GM18520 (cell line): ENCODE results near the gene MARCHF3.
"Not testable (repeated sequence)": the region's sequence is repeated elsewhere in the genome, so short reads cannot be mapped to it uniquely, and the experiment has no call there.

Experiments used
- ATAC-seq: cut with Tn5 transposase; IDR thresholded peaks from one replicate; pipeline ENCODE4 v1.9.1; 2021; ENCODE audit not compliant: unreplicated experiment

Gene MARCHF3, protein sequence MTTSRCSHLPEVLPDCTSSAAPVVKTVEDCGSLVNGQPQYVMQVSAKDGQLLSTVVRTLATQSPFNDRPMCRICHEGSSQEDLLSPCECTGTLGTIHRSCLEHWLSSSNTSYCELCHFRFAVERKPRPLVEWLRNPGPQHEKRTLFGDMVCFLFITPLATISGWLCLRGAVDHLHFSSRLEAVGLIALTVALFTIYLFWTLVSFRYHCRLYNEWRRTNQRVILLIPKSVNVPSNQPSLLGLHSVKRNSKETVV

DNA sequence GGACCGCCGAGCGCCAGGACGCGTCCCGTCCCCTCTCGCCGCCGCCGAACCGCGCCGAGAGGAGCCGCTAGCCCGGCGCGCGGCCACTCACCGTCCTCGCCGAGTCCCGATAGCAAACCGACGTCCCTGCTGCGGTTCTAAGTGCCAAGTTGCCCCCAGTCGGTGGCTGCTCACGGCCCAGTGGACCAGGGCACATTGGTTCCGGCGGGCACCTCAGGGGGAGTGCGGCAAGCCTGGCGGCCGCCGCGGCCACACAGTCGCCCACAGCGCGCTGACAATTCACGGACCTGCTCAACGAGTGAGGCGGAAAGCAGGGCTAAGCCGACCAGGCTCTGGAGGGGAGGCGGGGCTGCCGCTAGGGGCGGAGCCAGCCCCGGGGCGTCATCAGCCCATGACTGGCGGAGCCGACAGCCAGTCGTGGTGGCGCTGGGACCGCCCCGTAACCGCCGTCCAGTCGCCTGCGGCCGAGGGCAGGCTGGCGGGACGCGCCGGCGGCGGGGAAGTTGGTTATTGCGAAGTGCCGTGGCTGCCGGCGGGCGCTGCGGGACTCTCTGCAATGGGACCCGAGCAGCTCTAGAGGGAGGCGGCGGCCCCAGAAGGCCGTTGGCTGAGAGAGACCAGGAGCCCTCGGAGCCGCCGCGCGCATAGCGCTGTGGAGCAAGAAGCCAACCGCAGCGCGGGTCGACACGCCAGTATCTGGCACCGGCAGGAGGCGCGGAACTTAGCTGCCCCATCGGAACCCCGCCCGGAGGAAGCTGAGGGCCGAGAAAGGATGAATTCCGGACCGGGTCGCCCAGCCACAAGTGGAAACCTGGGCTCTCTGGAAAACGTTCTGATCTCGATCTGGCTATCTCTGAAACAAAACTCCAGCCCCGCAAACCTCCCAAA lies at the start of gene MARCHF3:
Gene MARCHF3 (minus strand): TSS at position 300 of the 888 bp plus-strand sequence. CDS start 112,387 bp downstream, outside the sequence.
- ATAC-seq = peak; percentile 96

DNA sequence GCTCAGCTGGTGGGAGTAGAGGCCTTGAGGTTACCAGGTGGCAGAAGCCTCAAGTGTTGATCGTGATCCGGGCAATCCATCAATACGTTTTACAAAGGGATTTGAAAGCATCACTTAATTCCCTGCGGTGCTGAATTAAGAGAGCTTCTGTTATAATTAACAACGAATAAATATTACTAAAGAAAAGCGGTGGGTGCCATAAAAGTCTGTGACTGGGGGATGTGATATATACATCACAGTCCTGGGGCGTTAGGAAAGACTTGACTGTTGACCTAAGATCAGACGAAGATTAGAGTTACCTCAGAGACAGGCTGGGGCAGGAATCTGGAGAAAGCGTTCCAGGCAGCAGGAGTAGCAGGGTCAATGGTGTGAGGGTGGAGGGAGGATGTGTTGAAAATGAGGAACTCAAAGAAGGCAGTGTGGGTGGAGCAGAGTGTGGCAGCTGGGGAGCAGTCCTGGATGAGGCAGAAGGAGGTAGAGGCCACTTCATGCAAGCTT lies 49.7 kb upstream of the MARCHF3 start:
- ATAC-seq = no peak

DNA sequence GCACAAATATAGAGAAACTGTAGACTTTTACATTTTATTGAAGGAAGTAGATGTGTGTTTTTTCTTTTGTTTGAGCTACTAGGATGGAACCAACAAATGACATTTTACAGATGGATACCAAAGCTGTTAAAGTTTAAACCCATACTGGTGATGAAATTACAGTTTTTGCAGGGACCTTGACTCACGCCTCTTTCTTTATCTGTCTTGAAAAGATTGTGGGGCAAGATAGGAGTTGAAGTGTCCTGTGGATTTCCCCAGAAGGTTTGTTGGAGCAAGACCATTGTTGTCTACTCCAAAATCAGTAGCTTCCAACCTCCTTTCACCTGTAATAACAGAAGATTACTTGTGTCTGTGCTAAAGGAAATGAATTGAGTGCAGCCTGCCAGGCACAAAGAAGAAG lies 47.0 kb upstream of the MARCHF3 start:
- no peak for ATAC-seq

DNA sequence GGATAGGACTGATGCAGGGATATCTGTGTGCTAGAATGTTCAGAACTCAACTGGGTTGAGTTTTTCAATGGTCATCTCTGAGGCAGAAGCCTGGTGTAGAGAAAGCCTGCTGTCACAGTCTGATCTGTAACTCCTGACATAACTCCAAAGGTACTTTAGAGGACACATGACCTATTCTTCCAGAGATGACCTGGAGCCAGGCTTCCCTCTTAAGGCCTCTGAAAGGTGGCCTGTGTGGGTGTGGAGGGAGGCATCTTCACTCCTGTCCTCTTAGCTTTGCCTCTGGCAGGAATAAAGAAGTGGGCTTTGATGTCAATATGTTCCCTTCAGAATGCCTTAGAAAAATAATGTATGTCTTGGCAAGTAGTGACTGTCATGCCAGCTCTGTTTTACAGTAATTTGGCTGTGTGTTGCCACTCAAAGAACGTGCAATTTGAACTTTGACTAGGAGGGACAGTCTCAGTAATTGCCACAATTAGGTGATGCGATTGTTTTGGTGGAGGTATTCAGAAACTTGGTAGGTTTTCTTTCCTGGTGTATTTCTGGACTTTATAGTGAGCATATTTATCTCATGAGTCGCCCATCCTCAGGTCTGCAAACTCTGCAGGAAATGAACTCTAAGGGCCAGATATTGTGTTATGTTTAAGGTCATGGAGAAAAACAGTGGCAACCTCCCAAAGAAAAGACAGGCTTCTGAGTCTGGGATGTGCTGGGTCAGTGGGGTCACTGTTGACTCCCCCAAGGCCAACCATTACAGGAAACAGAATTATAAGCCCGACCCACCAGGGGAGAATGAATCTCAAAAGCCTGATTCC lies 46.2 kb upstream of the MARCHF3 start:
- no peak for ATAC-seq

DNA sequence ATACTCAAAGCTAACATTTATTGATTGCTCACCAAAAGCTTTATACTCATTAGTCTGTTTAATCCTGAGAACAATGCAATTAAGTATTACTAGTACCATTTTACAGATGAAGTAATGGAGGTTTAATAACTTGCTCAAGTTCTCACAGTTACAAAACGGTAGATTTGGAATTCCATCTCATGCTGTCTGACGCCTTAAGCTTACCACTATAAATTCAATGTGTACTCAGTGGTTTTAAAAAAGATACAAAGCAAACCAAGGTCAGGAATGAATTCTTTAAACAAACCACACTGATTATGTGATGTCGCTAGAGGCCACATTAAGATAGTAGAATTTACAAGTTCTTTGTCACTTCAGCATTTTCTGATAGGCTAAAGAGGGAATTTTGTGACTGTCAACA lies 44.1 kb upstream of the MARCHF3 start:
- ATAC-seq = no peak

DNA sequence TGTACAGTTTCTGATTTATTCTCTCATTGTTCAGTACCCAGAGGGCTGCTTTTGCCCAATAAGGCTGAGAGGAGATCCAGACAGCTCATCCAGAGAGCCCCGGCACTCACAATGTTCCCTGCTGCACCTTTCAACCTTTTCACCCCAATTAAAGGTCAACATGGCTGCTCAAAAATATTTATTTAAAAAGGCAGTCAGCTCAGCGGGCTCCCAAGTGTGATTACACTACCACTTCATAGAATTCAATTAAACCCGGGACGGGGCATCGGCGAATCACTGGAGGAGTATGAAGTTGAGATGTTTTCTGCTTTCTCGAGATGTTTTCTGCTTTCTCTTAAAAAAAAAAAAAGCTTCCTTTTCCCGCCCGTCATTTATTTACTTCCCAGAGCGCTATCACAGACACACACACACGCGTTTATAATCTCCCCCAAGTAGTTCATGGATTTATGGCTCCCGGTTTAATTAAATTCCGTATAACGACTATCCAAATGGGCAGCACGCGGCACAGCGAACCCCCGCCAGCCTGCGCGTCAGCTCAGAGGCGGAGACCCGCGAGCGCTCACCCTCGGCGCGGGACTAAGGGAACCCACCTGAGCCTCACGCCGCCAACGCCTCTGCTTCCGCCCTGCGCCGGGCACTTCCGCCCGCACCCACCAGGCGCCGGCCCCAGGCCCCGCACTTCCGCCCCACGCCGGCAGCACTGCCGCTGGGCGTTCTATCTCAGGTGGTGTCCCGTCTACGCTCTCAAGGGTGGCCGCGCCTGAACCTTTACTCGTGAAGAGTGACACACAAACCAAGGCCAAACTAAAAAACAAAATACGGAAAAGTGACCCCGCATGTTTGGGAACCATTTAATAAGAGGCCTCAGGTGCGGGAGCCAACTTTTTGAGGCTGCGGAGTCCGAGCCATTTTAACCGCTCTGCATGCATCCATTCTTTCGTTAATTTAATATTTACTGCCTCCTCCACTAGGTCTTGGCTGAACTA lies 42.8 kb upstream of the MARCHF3 start, which contains the start of gene C5orf63:
Gene C5orf63 (minus strand): TSS at position 642 of the 986 bp plus-strand sequence. CDS start 14,507 bp downstream, outside the sequence.
- peak; percentile 94 for ATAC-seq

DNA sequence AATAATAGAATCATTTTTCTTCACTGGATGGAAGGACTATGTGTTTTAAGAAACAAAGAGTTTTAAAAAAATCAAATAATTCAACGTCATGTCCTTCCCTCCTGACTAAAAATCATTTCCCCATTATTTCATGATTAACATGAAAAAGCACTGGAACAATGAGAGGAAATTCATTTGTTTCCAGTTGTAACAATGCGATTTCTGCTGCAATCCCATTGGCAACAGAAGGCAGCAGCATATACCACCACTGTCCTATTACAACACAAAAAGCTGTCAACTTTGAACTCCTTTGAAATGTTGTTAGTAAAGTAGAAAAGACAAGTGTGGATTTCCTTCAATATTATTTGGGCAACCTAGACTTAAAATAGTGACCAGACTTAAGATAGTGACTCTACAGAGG lies 39.9 kb upstream of the MARCHF3 start:
- no peak for ATAC-seq

DNA sequence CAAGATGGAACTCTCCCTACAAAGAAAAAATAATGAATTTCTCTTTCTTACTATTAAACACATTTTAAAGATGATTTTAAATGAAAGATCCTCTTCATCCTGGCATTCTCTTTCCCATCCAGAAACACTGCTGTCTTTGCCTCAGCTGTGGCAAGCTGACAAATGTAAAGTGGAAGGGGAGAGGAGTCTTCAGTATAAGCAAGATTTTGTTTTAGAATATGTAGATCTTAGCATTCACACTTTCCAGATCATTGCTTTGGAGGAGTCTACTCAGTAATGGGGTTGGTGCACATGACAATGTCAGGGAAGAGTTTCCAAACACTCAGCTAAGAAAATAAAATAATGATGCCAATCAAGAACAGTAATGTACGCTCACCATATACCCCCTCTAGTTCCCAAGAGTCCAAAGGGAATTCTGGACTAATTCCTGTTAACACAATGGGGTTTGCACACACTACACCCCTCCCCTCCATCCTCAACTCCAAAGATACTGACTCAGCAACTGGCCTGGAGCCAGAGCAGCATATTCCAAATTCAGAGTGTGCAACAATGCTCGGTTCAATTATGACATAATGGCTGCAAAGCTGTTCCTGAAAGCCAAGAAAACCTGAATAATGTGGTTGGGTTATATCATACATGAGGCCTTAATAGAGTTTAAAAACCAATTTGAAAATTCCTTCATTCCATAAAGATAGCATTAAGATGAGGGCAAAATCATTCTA lies 38.3 kb upstream of the MARCHF3 start:
- ATAC-seq = no peak

DNA sequence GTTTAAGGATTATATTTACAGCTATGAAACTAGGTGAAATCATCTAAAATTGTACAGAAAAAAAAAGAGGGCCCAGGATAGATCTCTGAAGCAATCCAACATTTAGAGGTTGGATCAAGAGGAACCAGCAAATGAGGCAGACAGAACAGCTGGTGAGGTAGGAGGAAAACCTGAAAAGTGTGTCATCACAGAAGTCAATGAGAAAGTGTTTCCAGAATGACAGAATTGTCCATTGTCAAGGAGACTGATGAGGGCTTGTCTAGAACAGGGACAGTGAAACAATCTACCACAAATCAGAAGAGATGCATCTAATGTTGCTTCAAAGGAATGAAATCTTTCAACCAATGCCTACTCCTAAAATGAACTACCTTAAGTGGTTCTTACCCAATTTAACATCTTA lies 36.4 kb upstream of the MARCHF3 start:
- ATAC-seq = no peak

DNA sequence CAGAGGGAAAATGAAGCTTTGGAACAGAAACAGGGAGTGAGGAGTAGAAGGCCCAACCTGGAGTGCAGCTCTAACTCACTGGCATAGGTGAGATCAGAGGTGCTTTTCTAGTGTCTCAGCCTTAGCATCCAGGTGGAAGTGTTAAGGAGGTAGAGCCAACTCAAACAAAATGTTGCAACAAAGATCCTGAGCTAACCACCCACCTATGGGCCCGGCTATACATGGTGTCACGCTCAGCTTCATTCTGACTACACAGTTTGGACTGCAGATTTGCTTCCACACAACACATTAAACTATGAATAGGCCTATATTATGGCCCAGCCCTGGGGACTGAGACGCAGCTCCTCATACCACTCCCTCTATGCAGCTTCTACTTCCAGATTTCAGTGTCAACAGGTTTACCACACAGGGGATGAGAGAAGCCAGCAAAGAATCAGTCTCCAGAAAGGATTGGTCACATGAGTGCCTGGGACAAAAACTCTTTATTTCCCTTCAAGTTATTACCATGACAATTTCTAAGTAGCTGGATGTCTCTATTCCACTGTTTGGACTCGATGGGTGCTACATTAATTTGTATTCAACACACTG lies 34.0 kb upstream of the MARCHF3 start:
- no peak for ATAC-seq

DNA sequence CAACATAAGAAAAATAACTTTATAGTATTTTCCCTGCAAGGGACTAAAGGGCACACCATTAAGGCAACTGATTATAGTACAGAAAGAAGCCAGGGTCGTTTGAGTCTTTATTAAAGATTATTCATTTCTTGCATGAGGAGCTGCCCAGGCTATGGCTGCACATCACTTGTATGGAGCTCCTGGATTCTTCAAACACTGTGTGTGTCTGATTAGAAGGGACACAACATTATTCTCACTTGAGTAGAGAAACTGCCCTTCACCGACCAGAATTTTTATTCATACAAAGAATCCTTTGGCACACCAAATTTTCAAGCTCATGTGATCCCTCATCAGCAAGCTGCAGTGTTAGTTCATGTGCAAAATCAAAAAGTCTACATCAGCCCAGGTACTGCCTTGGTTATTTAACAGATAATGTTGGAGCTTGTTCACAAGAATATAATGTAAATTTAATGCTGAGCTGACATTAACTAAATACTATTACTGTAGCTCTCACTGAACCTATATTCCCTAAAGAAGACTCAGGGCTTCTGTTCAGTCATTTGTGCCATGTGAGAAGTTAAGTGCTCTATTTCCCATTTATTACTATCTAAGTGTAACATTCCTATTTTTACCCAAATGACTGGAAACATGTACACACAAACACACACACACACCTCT lies 33.0 kb upstream of the MARCHF3 start:
- no peak for ATAC-seq

DNA sequence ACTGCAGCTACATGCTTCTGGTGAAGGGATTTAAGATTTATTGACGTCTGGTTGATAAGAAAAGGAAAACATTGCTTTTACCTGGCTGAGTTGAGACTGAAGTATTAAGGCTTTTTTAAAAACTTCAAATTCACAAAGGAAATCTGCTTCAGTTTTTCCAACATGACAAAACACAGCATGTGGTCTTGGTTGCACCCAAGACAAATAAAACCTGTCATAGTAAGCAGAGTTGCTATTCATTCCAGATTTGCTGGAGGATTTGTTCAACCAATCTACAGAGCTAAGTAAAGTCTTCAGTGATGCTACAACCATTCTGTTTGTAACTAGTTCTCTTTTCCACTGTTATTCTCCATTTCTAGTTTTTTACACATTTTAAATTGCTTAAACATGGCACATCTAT lies 31.6 kb upstream of the MARCHF3 start:
- no peak for ATAC-seq

DNA sequence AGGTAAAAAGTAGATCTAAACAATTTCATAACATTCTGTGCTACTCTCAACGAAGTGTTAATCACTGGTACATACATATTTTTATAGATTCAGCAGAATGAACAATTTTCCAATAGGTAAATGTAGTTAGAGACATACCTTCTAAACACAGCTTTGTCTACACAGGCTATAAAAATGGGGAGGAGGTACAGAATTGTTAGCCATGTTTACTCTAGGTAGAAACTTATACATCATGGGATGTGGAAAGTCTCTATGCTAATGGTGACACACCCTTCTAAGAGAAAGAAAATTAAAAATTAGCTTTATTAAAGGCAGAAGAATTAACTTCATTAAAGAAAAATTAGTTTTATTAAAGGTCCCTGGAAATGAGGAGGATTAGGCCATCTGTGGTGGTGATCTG lies 31.2 kb upstream of the MARCHF3 start:
- no peak for ATAC-seq

DNA sequence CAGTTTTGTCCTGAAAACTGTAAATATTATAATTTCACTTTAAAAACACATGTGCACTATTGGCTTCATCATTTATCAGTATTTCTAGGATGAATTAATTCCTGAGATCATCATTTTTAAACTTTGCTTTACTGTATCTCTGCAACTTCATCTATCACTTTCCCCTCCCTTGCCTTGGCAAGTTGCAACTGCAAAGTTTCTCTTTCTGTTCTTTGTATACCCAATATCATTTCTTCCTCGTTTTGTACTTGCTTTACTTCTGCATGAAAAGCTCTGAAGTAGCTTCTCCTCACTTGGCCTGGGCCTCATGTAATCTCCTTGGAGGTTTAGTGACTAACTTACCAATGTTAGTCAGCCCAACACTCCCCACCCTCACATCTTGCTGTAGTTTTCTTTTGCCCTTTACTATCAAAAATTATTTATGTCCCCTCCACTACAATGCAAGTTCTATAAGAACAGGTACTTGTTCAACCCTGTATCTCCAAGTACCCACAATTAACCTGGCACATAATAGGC lies 30.2 kb upstream of the MARCHF3 start:
- no peak for ATAC-seq

DNA sequence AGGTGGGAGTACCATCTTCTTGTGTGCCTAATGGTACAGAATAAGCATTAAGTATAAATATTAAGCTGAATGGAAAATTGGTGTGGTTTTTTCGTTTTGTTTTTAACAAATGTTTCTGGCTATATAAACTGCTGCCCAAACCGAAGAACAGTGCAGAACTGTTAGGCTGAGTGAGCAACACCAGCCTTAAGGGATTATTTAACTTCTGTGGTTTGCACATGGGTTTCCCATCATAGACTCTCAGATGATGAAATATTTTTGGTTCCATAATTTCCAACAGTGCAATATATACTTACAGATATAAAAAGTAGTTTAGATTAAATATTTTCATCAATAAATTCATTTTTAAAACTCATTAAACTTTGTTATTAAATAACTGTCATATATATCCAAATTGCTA lies 26.5 kb upstream of the MARCHF3 start:
- ATAC-seq = no peak

DNA sequence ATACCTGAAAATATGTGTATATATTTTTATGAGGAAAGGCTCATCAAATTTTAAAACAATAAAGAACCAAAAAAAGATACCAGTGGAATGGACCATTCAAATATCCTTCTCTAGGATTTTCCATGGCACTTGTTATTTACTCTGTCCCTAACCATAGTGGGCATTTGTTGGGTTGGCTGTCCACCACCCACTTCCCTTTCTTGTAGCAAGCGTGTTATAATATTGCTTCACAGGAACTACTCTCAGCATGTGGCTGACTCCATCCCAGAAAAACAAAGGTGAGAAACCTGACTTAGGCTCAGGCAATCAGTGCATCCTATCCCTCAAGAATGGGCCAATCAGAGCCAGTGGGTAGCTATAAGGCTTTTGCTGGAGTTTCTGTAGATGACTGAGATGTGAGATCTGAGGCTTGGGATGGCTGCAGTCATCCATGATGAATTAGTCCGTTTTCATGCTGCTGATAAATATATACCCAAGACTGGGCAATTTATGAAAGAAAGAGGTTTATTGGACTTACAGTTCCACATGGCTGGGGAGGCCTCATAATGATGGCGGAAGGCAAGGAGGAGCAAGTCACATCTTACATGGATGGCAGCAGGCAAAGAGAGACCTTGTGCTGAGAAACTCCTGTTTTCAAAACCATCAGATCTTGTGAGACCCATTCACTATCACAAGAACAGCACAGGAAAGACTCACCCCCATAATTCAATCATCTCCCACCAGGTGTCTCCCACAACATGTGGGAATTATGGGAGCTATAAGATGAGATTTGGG lies 25.7 kb upstream of the MARCHF3 start:
- no peak for ATAC-seq

DNA sequence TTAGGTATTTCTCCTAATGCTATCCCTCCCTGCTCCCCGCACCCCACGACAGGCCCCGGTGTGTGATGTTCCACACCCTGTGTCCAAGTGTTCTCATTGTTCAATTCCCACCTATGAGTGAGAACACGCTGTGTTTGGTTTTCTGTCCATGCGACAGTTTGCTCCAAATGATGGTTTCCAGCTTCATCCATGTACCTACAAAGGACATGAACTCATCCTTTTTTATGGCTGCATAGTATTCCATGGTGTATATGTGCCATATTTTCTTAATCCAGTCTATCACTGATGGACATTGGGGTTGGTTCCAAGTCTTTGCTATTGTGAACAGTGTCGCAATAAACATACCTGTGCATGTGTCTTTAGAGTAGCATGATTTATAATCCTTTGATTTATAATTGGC lies 23.2 kb upstream of the MARCHF3 start:
- ATAC-seq = not testable (repeated sequence)
